ENCODE measurements around the gene NELFB.

The NELFB gene

DNA sequence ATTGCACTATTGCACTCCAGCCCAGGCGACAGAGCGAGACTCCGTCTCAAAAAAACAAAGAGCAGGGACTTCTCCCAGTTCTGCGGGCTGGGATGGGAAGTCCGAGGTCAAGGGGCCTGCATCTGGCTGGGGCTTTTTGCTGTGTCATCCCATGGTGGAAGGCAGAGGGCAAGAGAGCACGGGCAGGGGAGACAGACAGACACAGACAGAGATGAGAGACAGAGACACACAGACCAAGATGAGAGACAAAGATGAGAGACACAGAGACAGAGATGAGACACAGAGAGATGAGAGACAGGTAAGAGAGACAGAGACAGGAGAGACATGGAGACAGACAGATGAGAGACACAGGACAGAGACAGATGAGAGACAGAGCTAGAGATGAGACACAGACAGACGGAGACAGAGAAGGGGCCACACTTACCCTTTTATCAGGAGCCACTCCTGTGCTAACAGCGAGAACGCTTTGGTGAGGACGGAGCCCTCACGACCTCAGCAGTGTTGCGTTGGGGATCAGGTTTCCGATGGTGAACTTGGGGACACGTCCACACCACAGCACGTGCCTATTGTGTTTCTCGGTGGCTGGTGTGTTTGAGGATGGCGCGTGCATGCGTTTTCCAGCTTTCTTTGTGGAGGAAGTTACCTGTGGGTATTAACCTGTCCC lies 13.5 kb downstream of the NELFB start:
- DNase-seq, result no peak

GRCh38 chr9:137269231-137269772 lies 14.2 kb downstream of the NELFB start:
- DNase-seq, result no peak

GRCh38 chr9:137270929-137271695 lies 16.0 kb downstream of the NELFB start:
- no peak for DNase-seq

DNA sequence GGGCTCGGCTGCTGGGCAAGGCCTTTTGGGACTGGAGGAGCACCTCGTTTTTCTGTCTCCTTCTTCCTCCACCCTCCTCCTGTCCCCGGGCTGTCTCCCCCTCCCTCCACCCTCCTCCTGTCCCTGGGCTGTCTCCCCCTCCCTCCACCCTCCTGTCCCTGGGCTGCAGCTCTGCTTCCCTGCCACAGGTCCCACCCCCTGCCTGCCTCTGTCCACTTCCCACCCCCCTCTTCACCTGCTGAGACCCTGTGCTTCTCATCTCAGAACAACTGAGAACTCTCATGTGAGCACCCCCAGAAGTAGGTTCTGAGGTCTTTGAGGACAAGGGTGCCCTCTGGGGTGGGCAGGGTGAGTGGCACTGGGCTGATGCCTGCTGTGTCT lies 16.6 kb downstream of the NELFB start:
- no peak for DNase-seq

GRCh38 chr9:137272241-137273094 lies 17.3 kb downstream of the NELFB start:
- DNase-seq, result no peak

- DNase-seq, result no peak
Measured at GRCh38 chr9:137273095-137273490, 18.0 kb downstream of the NELFB start.

DNA sequence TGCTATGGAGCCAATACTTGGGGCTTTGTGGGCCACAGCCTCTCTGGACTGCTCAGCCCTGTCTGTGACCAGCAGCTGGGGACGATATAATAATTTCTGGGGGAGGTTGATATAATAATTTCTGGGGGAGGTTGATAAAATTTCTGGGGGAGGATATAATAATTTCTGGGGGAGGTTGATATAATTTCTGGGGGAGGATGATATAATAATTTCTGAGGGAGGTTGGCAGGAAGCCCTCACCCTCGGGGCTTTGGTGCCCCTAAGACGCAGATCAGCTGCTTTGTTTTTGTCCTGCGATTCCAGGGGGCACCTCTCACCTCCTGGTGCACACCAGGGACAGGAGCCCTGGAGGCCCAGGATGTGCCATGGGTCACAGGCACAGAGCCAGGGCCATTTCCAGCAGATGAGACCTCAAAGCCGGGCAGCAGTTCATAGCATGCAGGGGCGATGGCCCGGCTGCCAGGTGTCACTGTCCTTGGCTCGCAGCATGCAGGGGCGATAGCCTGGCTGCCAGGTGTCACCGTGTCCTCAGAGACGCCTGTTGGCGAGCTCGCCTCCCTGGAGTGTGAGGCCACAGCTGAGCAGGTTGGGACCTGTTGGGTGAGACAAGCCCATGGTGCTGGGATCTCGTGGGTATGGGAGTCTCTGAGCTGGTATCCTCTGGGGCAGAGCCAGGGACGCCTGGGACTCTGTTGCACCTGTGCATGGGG lies 18.6 kb downstream of the NELFB start:
- no peak for DNase-seq

DNA sequence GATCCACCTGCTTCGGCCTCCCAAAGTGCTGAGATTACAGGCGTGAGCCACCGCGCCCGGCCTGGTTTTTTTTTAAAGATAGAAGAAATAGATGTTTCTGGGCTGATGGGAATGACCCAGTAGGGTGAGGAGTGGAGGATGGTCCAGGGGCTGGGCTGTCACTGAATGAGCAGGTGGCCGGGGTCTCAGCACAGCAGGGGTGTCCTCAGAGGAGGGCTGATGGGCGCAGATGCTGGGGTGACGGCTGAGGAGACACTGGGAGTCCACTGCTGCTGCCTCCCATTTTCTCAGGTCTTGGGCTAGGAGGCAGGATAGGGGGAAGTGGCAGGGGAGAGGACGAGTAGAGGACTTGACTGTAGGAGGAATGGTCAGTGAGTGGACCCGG lies 20.1 kb downstream of the NELFB start:
- DNase-seq, result no peak

DNA sequence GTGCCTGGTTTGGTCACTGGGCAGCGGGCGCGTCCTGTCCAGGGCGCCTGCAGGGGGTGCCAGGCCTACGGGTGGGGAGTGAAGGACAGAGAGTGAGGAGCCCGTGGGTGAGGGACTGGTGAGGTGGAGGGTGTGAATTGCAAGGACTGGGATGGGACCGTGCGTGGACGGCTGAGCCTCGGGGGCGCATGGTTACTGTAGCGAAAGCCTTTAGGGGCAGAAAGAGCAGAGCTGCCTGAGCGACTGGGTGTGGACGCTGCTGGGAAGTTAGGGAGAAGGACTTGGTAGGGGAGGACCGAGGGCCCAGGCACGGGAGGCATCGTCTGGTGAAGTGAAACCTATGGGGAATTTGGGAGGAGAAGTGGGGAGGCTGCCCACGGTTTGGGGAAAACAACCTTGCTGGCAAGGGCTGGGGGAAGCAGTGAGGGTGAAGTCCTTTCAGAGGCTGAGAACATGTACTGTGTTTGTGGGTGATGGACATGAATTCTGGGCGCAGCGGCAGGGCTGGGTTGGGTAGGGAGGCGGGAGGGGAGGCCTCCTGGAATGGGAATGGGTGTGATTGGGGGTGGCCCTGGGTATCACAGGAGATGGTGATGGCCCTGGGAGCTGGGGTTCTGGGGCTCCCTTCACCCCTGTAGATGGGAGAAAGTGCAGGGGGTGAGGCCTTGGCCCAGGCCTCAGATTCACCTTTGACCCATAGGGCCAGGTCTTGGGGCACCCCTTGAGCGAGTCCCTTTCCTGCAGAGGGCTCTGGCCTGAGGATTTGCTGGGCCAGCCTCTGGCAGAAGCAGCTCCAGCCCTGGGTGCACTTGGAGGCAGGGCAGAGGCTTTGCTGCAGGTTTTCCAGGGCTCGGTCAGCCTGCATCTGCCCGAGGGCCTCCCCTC lies 20.7 kb downstream of the NELFB start:
- DNase-seq, result no peak

DNA sequence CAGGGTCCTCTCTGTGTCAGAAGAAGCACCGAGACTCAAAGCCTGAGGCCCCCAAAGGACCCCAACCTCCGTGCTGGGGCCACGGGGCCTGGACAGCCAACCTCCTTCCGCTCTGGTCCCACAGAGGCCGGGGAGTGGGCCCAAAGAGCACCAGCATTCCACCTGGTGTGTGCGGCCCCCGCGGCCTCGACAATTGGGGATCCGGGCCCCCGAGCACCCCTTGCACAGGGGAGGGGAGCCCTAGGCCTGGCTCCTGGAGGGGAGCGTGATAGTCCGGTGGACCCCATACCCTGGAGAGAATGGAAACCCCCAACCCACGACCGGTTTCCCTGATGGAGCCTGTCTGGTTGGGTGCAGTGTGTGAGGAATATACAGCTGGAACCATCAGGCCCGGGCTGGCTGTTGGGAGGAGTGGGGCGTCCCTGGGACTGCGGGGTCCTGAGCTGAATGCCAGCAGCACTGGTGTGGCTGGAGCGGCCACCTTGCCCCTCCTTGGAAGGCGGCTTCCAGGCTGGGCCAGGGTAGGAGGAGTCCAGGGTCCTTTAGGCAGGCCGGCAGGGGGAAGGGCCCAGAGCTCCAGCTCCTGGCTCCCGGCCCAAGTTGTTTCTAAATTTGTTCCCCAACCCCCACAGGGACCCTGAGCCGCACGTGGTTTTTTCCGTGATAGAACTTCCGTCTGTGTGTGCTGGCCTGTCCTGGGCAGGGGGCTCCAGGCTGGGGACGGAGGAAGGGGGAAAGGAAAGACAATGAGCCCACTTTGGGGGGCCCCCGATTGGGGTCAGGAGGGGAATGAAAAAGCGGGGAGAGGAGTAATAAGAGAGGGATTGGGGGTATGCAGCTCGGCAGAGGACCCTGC lies 21.6 kb downstream of the NELFB start:
- DNase-seq, result no peak

DNA sequence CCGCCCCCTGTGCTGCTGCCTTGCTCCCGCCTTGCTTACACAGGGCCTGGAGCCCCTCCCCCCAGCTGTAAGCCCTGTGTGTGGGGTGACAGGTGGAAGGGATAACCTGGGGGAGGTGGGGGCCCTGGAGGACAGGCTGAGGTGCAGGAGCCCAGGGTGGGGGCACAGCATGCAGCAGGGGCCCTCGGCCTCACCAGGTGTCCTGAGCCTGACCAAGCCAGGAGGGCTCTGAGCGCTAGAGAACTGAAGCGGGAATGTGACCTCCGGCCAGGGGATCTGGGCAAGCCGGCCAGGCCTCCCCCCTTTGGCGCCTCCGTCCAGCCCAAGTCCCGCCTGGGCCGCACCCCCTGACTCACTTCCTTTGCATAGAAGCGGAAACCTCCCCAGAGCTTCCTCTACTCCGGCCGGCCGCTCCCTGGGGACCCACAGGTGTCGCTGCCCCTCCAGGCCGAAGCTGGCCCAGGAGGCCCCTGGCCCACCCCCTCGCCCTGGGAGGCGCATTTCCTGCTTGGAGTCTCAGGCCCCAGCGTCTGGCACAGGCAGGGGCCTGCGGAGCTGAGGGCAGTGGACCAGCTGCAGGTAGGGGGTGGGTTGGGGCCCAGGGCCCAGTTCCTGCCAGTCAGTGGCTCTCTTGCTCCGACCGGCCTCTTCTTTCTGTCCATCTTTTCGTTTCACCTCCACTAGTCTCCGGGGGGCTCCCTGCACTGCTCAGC lies 22.4 kb downstream of the NELFB start, which contains the start of gene TOR4A:
TSS of gene TOR4A (plus strand) at position 398 of the 713 bp plus-strand sequence. CDS start 964 bp downstream, outside the sequence.
- DNase-seq, result no peak

GRCh38 chr9:137278061-137278701 lies 23.1 kb downstream of the NELFB start:
- no peak for DNase-seq

GRCh38 chr9:137278721-137279711 lies 23.9 kb downstream of the NELFB start:
- DNase-seq, result no peak

DNA sequence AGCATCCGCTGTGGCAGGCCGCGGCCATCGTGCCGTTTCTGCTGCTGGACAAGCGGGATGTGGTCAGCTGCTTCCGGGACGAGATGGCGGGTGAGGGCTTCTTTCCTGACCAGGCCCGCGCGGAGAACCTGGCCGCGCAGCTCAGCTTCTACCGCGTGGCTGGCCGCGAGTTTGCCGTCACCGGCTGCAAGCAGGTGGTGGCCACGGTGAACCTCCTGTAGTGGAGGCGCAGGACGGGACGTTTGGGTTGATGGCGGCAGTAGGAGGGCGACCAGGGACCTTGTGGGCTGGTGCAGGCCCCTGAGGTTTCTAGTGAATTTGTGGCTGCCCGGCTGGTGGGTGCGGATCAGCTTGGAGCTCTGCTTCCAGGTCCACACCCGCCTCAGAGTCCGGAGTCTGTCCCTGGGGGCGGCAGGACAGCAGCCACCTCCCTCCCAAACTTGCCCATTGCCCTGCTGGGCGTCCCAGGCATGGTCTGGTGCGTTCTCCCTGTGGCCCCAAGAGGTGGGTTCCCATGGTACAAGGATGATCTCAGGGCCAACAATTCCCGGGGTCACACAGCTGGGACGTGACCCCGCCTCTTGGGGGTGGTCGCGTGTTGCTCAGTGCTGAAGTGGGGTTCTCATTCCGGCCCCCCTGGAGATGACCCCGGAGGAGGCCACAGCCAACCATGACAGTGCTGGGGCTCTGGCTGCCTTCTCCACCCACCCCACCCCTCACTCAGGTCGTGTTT lies 24.8 kb downstream of the NELFB start:
- DNase-seq, result no peak

GRCh38 chr9:137280474-137281344 lies 25.6 kb downstream of the NELFB start:
- DNase-seq, result no peak
